Measurements from ENCODE around the gene CDH4.

Gene CDH4

DNA sequence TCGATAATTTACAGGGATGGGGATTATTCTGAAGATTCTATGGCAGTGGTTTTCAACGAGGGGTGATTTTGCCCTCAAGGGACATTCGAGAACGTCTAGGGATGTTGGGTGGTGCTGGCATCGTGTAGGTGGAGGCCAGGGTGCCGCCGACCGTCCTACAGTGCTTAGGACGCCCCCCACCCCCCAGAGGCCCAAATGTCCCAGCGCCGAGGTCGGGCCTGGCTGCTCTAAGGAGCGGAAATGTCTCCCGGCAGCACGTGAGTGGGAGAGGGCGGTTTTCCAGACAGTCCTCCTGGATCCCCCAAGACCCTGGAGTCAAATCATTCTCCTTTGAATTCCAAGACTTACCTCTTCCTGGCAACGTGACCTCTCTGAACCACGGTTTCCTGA, 101.9 kb downstream of the CDH4 start:
- TF ChIP-seq POLR2AphosphoS5 (IDR thresholded peaks at IDR 0.05; ENCODE audit: low read depth, low read length) (no peak), FOXP2 (optimal IDR thresholded peaks at IDR 0.05; ENCODE audit: borderline replicate concordance, extremely low read depth, extremely low read length, insufficient read depth) (no peak), TAF1 (IDR thresholded peaks at IDR 0.05; ENCODE audit: borderline replicate concordance, insufficient read depth, low read length) (no peak), SIN3A (IDR thresholded peaks at IDR 0.05; ENCODE audit: borderline replicate concordance, insufficient read depth, low read length) (no peak)
- TF ChIP-seq, protein P1, sequence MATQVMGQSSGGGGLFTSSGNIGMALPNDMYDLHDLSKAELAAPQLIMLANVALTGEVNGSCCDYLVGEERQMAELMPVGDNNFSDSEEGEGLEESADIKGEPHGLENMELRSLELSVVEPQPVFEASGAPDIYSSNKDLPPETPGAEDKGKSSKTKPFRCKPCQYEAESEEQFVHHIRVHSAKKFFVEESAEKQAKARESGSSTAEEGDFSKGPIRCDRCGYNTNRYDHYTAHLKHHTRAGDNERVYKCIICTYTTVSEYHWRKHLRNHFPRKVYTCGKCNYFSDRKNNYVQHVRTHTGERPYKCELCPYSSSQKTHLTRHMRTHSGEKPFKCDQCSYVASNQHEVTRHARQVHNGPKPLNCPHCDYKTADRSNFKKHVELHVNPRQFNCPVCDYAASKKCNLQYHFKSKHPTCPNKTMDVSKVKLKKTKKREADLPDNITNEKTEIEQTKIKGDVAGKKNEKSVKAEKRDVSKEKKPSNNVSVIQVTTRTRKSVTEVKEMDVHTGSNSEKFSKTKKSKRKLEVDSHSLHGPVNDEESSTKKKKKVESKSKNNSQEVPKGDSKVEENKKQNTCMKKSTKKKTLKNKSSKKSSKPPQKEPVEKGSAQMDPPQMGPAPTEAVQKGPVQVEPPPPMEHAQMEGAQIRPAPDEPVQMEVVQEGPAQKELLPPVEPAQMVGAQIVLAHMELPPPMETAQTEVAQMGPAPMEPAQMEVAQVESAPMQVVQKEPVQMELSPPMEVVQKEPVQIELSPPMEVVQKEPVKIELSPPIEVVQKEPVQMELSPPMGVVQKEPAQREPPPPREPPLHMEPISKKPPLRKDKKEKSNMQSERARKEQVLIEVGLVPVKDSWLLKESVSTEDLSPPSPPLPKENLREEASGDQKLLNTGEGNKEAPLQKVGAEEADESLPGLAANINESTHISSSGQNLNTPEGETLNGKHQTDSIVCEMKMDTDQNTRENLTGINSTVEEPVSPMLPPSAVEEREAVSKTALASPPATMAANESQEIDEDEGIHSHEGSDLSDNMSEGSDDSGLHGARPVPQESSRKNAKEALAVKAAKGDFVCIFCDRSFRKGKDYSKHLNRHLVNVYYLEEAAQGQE (IDR thresholded peaks at IDR 0.05; ENCODE audit: insufficient read depth in 1 of 2, low read depth in 2 of 2, low read length in 2 of 2) = no peak

DNA sequence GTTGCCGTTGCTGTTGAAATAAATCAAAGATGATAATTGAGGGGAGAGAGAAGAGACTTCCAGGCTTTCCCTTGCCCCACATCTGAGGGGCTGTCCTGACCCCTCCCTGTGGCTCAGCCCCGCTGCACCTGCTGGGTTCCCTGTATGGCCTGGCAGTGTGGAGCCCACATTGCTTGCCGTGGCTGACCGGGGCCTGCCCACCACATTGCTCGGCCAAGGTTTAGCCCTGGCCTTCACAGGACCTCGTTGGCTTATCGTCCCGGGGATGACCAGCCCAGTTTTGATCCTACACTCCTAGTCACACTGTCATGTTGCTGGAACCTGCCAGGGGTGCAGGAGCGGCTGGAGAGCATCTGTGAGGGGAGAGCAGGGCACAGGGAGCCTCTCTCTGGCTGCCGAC, 102.4 kb downstream of the CDH4 start:
- TF ChIP-seq, protein P1 (IDR thresholded peaks at IDR 0.05; ENCODE audit: insufficient read depth in 1 of 2, low read depth in 2 of 2, low read length in 2 of 2) = no peak
- TF ChIP-seq POLR2AphosphoS5 (IDR thresholded peaks at IDR 0.05; ENCODE audit: low read depth, low read length) (no peak), SIN3A (IDR thresholded peaks at IDR 0.05; ENCODE audit: borderline replicate concordance, insufficient read depth, low read length) (no peak), FOXP2 (optimal IDR thresholded peaks at IDR 0.05; ENCODE audit: borderline replicate concordance, extremely low read depth, extremely low read length, insufficient read depth) (no peak), TAF1 (IDR thresholded peaks at IDR 0.05; ENCODE audit: borderline replicate concordance, insufficient read depth, low read length) (no peak)

DNA sequence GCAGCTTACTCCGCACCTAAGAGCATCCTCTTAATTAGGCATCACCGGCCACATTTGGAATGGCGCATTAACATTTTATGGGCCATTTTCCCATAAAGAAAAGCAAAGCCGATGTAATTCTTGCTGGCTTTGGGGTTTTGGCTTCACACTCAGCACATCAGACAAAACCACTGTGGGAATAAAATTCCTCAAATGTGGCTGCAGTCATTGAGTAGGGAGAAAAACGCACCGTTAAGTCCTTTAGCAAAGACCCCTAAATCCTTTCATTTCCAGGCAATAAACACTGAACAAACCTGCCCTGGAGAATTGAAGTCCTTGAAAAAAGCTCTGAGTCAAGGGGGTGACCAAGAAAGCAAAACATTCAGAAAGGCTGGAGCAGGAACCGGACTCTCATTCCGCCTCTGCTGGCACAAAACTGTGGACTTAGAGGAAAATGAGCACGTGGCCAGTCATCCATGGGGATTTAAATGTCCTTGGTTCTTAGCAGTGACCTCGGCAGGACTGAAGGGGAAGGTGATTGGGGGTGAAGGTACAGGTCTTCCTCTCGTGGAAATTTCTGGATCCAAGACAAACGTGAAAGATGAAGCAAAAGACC, 102.9 kb downstream of the CDH4 start:
- TF ChIP-seq TAF1 (IDR thresholded peaks at IDR 0.05; ENCODE audit: borderline replicate concordance, insufficient read depth, low read length) (no peak), FOXP2 (optimal IDR thresholded peaks at IDR 0.05; ENCODE audit: borderline replicate concordance, extremely low read depth, extremely low read length, insufficient read depth) (no peak), SIN3A (IDR thresholded peaks at IDR 0.05; ENCODE audit: borderline replicate concordance, insufficient read depth, low read length) (no peak), POLR2AphosphoS5 (IDR thresholded peaks at IDR 0.05; ENCODE audit: low read depth, low read length) (no peak)
- TF ChIP-seq, protein P1 (IDR thresholded peaks at IDR 0.05; ENCODE audit: insufficient read depth in 1 of 2, low read depth in 2 of 2, low read length in 2 of 2) = no peak

DNA sequence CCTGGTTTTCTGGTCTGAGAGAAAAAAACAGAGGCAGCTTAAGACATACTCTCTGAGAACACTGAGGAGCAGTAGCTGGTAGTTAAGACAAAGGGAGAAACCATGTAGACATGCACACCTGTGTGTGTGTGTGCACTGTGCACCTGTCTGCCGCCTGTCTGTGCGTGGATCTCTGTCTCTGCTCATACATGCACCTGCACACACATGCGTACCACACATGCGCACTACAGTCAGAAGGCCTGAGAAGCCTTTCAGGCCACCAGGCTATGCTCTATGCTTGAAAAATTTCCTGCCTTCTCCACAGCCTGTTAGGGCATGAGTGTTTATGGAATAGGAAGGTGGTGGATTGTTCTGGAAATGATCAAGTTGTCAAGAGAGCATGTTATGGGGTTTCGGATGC, 103.5 kb downstream of the CDH4 start:
- TF ChIP-seq SIN3A (IDR thresholded peaks at IDR 0.05; ENCODE audit: borderline replicate concordance, insufficient read depth, low read length) (no peak), POLR2AphosphoS5 (IDR thresholded peaks at IDR 0.05; ENCODE audit: low read depth, low read length) (peak; percentile 47; the same call in 1 of the 2 replicates)

DNA sequence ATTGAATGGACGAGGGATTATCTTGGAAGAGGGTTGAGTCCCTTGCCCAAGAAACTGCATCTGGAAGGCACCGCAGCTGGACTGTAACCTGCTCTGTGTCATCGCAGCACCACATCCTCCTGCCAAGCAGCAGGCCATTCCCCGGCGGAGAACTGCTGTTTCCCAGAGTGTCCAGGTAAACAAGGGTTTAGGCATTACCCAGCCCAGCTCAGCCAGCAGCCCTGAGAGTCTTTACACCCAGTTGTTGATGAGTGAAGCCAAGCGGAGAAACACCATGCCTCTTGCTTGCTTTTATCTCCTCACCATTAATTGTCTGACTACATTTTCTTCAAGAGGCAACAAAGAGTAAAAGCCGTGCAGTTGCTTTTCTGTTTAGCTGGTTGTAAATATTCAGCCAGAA, 104.1 kb downstream of the CDH4 start:
- TF ChIP-seq TAF1 (IDR thresholded peaks at IDR 0.05; ENCODE audit: borderline replicate concordance, insufficient read depth, low read length) = no peak
- TF ChIP-seq, protein P1 (IDR thresholded peaks at IDR 0.05; ENCODE audit: insufficient read depth in 1 of 2, low read depth in 2 of 2, low read length in 2 of 2) = no peak
- peak; percentile 23 for TF ChIP-seq FOXP2 (optimal IDR thresholded peaks at IDR 0.05; ENCODE audit: borderline replicate concordance, extremely low read depth, extremely low read length, insufficient read depth)
- no peak for TF ChIP-seq POLR2AphosphoS5 (IDR thresholded peaks at IDR 0.05; ENCODE audit: low read depth, low read length)
- TF ChIP-seq SIN3A (IDR thresholded peaks at IDR 0.05; ENCODE audit: borderline replicate concordance, insufficient read depth, low read length) = no peak

Measured in PFSK-1 (cell line).